Esophagus muscularis mucosa (tissue), 4 donors: ENCODE results near the gene HSPB6. TPM values are rescaled to one million over a fixed set of nuclear protein-coding genes. Genes with fewer than 3 reads are reported as not detected.

ENCODE experiments used
- DNase-seq: peaks from one replicate; pipeline ENCODE4 v3.0.0-alpha.2; 2017; ENCODE audit errors: extremely low spot score
- H3K27ac ChIP-seq, 4 donors: fragments of 200-600 bp; sonication (generic); replicated peaks in 1 of 4; 1 replicate in 3 of 4; 2 replicates in 1 of 4; pipeline ENCODE4 v1.5.1; 2016 to 2019; ENCODE audit warnings: mild to moderate bottlenecking in 1 of 4
- H3K27me3 ChIP-seq, 4 donors: fragments of 200-600 bp; sonication (generic); one replicate each; pipeline versions ENCODE4 v1.5.1 to v1.6.0; 2016 to 2019
- H3K36me3 ChIP-seq, 4 donors: fragments of 200-600 bp; sonication (generic); one replicate each; pipeline ENCODE4 v1.5.1; 2016 to 2019
- H3K4me1 ChIP-seq, 4 donors: fragments of 200-600 bp; sonication (generic); one replicate each; pipeline ENCODE4 v1.5.1; 2016 to 2019
- H3K4me3 ChIP-seq, 4 donors: fragments of 200-600 bp; sonication (generic); 1 replicate in 2 of 4; 2 replicates in 2 of 4; pipeline ENCODE4 v1.5.1; 2016 to 2019; ENCODE audit warnings: mild to moderate bottlenecking in 4 of 4, moderate library complexity in 1 of 4
- H3K9me3 ChIP-seq, 4 donors: fragments of 200-600 bp; sonication (generic); 1 replicate in 3 of 4; 2 replicates in 1 of 4; pipeline ENCODE4 v1.5.1; 2016 to 2019
- EP300 ChIP-seq: sonication (generic); formaldehyde crosslinking; IDR thresholded peaks from one replicate; pipeline ENCODE4 v1.6.1; 2017; ENCODE audit warnings: antibody characterized with exemption
- POLR2A ChIP-seq: fragments of 450-650 bp; IDR thresholded peaks from one replicate; pipeline ENCODE4 v1.6.1; 2017; ENCODE audit warnings: antibody characterized with exemption, moderate library complexity, mild to moderate bottlenecking, low read depth
- POLR2AphosphoS5 ChIP-seq, 2 donors: sonication (generic); formaldehyde crosslinking; IDR thresholded peaks; one replicate each; pipeline ENCODE4 v1.6.1; 2017; ENCODE audit warnings: antibody characterized with exemption in 2 of 2
- WGBS: methylation state at CpG from one replicate; pipeline ENCODE4 v1.1.5; 2018; 5-methylcytosine and 5-hydroxymethylcytosine counted together
- intact Hi-C: fragments of 100-400 bp; cut with DNase I; formaldehyde crosslinking; loops from one replicate; pipeline ENCODE4 v1.15.1; 2023
- total RNA-seq, 4 donors: library from RNA; depleted of rRNA; stranded (reverse); fragments of >200 nt; gene quantifications; one replicate each; pipeline versions ENCODE4 v1.1.0 to v1.2.1, GENCODE V29; 2016
- TF ChIP-seq, protein P1 (sequence below), 3 experiments: fragments of 200-600 bp in 2 of 3; fragments of 450-650 bp in 1 of 3; sonication (generic) in 2 of 3; IDR thresholded peaks; one replicate each; pipeline ENCODE4 v1.5.1; 2017 to 2019; ENCODE audit warnings: antibody characterized with exemption in 3 of 3, mild to moderate bottlenecking in 2 of 3, moderate library complexity in 1 of 3

Gene HSPB6
- total RNA-seq, 4 donors from 2014 or later = 64.4 to 146 (median 105) TPM

DNA sequence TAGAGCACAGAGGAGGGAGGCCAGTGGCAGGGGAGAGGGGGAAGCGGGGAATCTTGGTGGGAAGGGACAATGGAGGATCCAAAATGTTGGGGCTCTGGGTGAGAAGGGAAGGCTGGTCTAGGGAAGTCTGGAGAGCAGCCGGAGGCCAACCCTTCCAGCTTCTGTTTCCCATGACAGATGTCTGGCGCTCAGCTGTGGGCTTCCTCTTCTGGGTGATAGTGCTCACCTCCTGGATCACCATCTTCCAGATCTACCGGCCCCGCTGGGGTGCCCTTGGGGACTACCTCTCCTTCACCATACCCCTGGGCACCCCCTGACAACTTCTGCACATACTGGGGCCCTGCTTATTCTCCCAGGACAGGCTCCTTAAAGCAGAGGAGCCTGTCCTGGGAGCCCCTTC lies 10.3 kb downstream of the HSPB6 start:
- H3K9me3 ChIP-seq = no peaks in the 10 kb centered on the region
- peaks cover 36 to 78% (median 55%) of the 10 kb centered on the region in 4 donors for H3K4me1 ChIP-seq
- intact Hi-C loops = no loop called here
- no peak for DNase-seq
- H3K4me3 ChIP-seq = peak overlapping the region in 2 of 4 donors; percentile 78 to 92
- no peaks in the 10 kb centered on the region for H3K27me3 ChIP-seq
- H3K36me3 ChIP-seq = peaks cover 0 to 25% (median 13%) of the 10 kb centered on the region in 4 donors
- 81% methylated on average over 5 of the region's 5 CpGs for WGBS
- no peak for TF ChIP-seq POLR2A
- no peak for TF ChIP-seq POLR2AphosphoS5 (IDR thresholded peaks at IDR 0.05)
- no peak for TF ChIP-seq EP300
- TF ChIP-seq, protein P1, sequence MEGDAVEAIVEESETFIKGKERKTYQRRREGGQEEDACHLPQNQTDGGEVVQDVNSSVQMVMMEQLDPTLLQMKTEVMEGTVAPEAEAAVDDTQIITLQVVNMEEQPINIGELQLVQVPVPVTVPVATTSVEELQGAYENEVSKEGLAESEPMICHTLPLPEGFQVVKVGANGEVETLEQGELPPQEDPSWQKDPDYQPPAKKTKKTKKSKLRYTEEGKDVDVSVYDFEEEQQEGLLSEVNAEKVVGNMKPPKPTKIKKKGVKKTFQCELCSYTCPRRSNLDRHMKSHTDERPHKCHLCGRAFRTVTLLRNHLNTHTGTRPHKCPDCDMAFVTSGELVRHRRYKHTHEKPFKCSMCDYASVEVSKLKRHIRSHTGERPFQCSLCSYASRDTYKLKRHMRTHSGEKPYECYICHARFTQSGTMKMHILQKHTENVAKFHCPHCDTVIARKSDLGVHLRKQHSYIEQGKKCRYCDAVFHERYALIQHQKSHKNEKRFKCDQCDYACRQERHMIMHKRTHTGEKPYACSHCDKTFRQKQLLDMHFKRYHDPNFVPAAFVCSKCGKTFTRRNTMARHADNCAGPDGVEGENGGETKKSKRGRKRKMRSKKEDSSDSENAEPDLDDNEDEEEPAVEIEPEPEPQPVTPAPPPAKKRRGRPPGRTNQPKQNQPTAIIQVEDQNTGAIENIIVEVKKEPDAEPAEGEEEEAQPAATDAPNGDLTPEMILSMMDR (IDR thresholded peaks at IDR 0.05) = no peak
- H3K27ac ChIP-seq = peak overlapping the region in 3 of 4 donors; percentile 94 to 100 (median 98)

DNA sequence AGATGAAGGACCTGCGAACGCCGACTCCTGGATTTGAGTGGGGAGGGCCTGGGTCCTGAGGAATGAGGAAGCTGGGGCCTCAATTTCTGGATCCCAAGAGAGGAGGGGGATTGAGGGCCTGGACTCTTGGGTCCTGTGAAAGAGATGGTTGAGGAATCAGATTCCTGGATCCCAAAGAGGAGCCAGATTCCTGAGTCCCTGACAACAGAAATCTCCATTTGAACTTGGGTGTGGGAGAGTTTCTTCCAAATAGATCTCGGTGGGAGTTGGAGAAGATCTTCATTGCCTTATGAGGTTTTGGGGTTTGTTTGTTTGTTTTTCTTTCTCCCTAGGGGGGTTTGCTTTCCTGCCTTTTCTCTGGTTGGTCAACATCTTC lies 10.8 kb downstream of the HSPB6 start:
- Histone ChIP-seq H3K4me3 (peak overlapping the region; percentile 64 to 99 (median 85)), H3K36me3 (peaks cover 0 to 24% (median 13%) of the 10 kb centered on the region in 4 donors), H3K27me3 (no peaks in the 10 kb centered on the region), H3K9me3 (no peaks in the 10 kb centered on the region), H3K27ac (peak overlapping the region; percentile 94 to 100 (median 99)), H3K4me1 (peaks cover 39 to 82% (median 57%) of the 10 kb centered on the region in 4 donors)
- TF ChIP-seq EP300 (no peak), POLR2A (no peak), POLR2AphosphoS5 (IDR thresholded peaks at IDR 0.05) (no peak)
- TF ChIP-seq, protein P1 (IDR thresholded peaks at IDR 0.05) = no peak
- 17% methylated on average over 4 of the region's 4 CpGs for WGBS
- intact Hi-C loops = no loop called here
- DNase-seq = no peak

DNA sequence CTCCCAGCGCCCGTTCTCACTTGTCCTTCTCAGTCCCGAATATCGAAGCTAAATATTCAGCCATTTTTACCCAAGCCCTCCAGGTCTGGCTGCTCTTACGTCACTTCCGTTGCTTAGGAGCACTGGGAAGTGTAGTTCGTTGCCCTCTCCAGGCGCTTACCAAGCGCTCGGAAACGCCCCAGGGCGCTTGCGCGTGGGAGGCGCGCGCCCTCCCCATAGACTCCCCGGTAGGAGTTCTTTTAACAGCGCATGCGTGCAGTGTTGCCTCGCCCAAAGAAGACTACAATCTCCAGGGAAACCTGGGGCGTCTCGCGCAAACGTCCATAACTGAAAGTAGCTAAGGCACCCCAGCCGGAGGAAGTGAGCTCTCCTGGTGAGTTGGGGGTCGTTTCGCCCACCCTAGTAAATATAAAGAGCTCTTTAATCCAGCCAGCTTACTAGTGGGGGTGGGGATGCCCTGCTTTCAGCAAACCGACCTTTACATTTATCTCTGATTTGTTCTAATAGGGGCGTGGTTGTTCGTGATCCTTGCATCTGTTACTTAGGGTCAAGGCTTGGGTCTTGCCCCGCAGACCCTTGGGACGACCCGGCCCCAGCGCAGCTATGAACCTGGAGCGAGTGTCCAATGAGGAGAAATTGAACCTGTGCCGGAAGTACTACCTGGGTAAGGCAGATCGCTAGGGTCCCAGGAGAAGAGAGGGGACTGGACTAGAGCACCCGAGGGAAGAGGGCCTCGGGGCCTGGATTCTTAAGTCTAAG lies 11.3 kb downstream of the HSPB6 start, which contains the start of the genes PSENEN and U2AF1L4:
PSENEN (plus strand) TSS at position 324 of the 759 bp plus-strand sequence; CDS start at position 604, 280 bp downstream.
U2AF1L4 (minus strand) TSS at position 91 of the 759 bp plus-strand sequence; CDS start at position 64, 27 bp downstream.
- peak; percentile 99 for DNase-seq
- Histone ChIP-seq H3K36me3 (peaks cover 0 to 24% (median 13%) of the 10 kb centered on the region in 4 donors), H3K27ac (peak within 1 kb of the TSS; percentile 94 to 100 (median 99)), H3K27me3 (no peaks in the 10 kb centered on the region), H3K4me3 (peak within 1 kb of the TSS; percentile 64 to 99 (median 85)), H3K4me1 (peaks cover 43 to 84% (median 61%) of the 10 kb centered on the region in 4 donors), H3K9me3 (no peaks in the 10 kb centered on the region)
- under 1% methylated on average over 26 of the region's 40 CpGs for WGBS
- intact Hi-C loops = no loop called here
- TF ChIP-seq POLR2A (no peak), POLR2AphosphoS5 (IDR thresholded peaks at IDR 0.05) (peak; percentile 84 to 95), EP300 (no peak)
- TF ChIP-seq, protein P1 (IDR thresholded peaks at IDR 0.05) = peak in 1 of 3 experiments; percentile 11

DNA sequence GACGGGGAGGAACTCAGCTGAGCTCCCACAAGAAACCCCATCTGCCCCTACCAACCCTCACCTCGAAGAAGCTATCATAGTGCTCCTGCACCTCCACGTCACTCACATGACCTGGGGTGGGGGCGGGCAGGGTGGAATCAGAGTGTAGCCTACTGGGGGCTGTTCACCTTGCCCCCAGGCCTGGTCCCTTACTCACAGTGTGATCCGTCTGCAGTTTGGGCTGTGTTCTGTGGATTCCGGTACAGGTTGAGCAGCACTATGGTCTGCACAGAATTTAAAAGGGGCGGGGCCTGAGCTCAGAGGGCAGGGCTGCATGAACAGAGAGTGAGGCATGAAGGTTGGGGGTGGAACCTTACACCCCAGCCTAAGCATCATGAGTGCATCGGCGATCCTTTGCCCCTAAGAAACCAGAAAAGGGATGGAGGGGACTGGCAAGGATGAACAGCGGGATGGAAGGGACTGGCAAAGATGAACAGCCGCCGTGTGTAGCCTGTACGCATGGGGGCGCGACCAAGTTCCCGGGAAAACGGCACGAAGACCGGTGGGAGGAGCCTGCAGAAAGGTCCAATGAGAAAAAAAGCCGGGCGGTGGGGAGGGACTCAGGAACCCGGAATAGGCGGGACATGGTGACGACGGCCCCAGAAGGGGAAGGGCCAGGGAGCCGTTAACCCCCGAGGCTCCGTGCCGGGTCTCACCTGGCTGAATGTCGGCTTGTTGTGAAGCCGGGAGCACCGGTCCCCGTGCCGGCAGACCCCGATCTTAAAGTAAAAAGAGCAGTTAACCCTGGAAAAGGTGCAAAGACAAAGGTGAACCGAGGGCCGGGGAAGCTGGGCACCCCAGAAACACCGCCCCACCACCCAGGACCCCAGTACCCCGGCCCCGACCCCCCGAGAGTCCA lies 12.2 kb downstream of the HSPB6 start:
- Histone ChIP-seq H3K4me3 (peak overlapping the region; percentile 64 to 99 (median 85)), H3K27ac (peak overlapping the region; percentile 94 to 100 (median 99)), H3K9me3 (no peaks in the 10 kb centered on the region), H3K27me3 (no peaks in the 10 kb centered on the region), H3K4me1 (peaks cover 45 to 83% (median 59%) of the 10 kb centered on the region in 4 donors), H3K36me3 (peaks cover 0 to 24% (median 13%) of the 10 kb centered on the region in 4 donors)
- peak; percentile 99 for DNase-seq
- 8% methylated on average over 31 of the region's 41 CpGs for WGBS
- intact Hi-C loops = no loop called here
- TF ChIP-seq EP300 = no peak
- TF ChIP-seq, protein P1 (IDR thresholded peaks at IDR 0.05) = peak; percentile 50 to 70 (median 51)
- peak in 1 of 2 donors; percentile 28 for TF ChIP-seq POLR2AphosphoS5 (IDR thresholded peaks at IDR 0.05)
